GM18502 (cell line): ENCODE results near the gene PVALB.

Experiments
- ATAC-seq: cut with Tn5 transposase; IDR thresholded peaks from one replicate; pipeline ENCODE4 v1.9.1; 2021; ENCODE audit warnings: mild to moderate bottlenecking; ENCODE audit not compliant: unreplicated experiment, poor library complexity

Gene PVALB

DNA sequence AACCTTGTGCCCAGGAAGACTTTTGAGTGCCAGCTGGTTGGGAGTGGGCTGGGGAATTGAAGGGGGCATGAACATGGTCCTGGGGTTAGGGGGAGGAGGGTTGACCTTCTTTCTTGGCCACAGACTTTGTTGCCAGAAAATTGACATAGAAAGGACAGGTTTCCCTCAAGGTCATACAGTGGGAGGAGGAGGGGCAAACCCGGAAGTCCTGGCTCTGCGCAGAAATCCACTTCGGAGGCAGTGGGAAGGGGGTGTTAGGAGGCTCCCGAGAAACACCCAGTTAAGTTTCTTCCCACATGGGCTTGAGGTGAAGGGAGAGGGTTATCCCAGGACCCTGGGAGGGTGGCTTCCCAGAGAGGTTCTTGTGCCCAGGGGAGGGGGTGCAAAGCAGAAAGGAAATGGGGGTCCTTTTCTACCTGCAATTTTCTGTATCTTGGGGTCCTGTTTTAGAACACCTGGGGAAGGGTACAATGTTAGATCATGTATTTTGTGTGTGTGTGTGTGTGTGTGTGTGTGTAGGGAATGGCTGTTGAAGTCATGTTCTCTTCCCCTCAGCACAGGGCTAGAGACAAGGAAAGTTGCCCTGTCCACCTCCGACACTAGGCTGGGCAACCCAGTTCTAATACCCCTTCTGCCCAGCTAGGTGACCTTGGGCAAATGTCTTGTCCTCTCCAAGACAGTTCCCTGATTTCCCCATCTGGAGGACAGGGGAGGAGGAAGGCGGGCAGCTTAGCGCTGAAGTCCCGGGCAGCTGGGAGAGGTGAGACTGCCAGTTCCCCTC is 1.1 kb downstream of the PVALB start:
- no peak for ATAC-seq

DNA sequence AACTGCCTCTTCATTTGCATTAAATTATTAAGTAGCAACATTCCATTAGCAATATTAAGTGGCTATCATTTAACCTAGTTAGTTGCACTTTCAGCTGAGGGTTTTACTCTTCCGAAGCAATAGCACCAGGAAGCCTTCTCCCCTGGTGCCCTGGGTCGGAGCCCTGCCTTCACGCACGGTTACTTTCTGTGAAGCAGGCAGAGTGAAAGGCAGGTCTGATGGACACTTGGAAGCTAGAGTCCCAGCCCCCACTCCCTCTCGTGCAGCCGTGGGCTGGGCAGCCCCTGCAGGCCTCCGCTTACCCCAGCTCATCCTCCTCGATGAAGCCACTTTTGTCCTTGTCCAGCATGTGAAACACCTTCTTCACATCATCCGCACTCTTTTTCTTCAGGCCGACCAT is 2.0 kb downstream of the PVALB start:
- no peak for ATAC-seq

DNA sequence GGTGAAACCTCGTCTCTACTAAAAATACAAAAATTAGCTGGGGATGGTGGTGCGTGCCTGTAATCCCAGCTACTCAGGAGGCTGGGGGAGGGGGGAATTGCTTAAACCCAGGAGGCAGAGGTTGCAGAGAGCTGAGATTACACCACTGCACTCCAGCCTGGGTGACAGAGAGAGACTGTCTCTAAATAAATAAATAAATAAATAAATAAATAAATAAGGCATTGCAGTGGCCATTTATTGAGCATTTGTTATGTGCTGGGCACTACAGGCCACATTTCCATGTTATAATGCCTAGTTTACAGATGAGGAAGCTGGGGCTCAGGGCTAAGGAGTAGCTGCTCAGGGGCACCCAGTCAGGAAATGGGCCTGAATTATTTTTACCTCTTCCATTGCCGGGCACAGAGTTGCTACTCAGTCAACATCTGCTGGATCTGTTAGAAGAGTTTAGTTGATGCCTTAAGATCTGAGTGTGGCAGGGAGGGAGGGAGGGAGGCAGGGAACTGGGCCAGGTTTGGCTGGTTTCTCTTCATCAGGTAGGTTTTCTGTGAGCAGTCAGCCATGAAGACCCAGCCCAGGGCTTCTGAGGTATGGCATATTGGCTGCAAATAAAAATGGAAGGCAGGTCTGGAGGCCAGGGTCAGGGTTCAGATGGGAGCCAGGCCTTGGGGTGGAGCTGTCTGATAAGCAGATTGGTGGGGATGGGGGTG is 5.6 kb downstream of the PVALB start:
- ATAC-seq: no peak

DNA sequence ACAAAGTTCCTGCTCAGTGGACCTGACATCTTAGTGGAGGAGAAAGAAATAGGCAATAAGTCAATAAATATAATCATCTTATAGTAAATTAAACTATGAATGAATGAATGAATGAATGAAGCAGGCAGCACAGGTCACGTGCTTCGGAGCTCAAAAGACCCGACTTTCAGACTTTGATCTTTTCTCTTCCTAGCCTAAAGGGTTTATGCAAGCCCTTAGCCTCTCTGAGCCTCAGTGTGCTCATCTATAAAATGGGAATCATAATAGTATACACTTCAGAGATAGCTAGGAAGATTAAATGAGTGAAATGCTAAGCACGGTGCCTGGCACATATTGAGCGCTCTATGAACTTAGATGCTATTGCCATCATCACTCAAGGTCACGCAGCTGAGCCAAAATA is 7.5 kb downstream of the PVALB start:
- no peak for ATAC-seq

DNA sequence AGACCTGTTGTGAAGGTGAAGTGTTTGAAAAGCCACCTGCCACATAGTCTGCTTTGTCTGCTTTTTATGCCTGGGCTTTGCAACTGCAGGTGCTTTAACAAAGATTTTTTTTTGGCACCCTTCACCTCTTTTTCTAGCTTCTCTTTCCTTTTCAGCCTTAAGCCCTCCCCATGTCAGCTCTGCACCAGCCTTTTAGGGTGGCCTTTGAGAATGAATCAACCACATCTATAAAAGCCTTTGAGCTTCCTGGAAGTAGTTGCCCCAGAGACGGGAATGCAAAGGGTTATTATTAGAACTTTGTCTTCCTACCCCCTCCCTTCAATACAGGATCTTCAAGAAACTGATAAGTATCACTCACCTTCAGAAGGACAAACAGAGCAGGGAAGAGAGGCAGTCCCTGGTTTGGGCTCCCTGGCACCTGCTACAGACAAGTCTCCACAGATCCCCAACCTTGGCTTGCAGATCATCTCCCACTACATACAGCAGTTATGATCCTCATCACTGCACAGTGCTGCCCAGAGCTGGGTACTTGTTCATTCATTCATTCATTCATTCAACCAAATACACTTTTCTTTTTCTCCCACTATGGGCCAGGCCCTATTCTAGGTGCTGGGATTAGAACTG is 8.0 kb downstream of the PVALB start:
- no peak for ATAC-seq

DNA sequence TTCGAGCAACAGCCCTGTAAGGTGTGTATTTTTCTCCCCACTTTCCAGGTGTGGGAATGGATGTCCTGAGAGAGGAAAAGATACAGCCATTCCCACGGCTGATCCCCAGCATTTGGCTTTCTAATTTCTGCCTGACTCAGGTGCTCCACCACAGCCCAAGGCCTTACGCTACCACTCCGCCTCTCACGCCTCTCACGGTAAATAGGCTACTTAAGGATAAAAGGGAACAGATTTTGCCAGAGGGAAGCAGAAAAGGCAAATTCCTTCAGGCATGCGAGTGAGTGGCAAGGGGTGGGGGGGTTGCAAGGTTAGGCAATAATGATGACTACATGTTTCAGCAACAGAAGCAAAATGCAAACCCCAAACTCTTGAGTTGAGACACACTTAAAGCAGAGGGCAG is 9.2 kb downstream of the PVALB start:
- ATAC-seq: no peak

DNA sequence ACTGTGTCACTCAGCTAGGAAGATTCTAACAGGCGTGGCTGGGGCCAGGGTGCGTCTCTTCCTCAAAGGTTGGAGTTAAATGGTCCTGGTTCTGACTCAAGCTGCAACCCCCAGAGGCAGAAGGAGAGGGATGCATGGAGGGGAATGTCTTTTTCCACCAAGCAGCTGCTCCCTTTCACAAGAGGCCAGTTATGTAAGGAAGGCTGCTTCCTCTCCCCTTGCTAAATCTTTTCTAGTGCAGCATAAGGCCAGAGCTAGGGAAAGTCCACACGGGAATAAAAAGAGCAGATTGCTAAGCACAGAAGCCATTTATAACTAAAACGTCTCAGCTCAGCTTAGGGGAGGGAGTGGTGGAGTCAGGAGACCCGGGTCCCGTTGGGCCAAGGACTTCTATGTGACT is 10.0 kb downstream of the PVALB start:
- ATAC-seq: no peak

DNA sequence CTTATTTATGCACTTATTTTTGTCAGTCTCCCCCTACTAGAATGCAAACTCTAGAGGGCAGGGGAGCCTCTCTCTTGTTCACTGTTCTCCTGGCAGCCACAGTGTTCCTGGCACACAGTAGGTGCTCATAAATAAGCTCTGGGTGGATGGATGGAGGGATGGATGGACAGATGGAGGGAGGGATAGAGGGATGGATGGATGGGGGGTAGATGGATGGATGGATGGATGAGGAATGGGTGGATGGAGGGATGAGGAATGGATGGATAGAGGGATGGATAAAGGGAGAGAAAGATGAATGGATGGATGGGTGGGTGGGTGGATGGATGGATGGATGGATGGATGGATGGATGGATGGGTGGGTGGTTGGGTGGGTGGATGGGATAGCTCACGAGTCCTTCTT is 13.5 kb downstream of the PVALB start:
- no peak for ATAC-seq

DNA sequence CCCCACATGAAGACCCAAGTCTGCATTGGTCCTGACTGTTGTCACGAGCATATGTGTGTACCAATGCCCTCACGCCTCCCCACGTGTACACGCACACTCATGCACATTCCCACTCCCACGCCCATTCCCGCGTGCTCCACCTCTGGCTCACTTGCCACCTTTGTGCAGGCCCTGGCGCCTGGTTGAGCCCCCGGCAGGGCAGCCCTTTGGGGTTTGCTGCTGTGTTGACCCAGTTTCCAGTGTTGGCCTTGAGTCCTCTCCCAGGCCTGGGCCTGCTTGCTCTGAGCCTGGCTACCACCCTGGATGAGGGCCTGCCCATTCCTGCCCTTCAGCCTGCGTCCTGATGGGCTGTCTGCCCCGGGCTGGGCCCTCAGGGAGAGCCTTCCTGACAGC is 18.2 kb downstream of the PVALB start:
- ATAC-seq: no peak

DNA sequence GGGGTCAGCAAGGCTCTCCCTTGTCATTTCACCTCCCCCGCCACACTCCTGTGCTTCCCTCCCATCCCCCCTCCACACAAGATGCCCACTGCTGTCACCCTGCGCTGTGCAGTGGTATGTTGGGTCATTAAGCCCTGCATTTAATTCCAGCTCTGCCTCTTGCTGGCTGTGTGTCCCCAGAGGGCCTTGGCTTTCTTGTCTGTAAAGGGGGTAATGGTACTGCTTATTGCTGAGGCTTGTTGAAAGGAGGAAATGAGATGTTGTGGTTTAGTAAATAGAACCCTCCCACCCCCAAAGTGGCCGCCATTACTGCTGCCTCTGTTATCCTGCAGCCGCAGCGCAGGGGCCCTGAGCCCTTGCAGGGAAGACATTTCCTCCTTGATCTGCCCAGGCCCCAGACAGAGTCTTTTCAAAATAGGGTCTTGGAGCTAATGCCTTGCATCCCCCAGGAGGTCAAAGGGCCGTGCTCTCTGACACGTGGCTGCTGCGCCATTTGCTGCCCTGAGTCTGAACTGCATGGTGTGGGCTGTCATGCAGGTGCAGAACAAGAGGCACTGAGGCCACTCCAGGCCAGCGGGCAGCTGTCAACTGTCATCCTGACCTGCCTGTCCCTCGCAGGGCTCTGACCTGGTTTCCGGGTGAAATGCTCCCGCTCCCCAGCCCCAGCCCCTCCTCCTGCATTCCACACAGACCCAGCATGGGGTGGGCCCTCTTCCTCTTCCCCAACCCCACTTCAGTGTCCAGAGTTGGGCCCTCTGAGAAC is 18.7 kb downstream of the PVALB start:
- ATAC-seq: no peak

DNA sequence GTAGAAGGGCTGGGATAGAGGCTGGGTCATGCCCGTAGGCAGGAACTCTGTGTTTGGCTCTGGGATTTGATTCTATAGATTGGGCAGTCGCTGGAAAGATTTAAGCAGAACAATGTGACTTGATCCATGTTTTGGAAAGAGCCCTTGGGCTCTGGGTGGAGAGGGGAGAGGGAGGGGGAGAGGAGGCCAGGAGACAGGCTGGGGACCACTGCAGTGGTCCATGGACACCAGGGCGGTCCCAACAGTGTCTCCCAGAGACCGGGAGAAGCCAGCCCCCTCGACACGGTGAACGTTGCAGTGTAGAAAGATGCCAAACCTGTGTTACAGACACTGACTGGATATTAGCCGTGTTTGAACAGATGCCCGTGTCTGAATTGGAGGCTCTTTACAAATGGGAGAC is 19.5 kb downstream of the PVALB start:
- no peak for ATAC-seq

DNA sequence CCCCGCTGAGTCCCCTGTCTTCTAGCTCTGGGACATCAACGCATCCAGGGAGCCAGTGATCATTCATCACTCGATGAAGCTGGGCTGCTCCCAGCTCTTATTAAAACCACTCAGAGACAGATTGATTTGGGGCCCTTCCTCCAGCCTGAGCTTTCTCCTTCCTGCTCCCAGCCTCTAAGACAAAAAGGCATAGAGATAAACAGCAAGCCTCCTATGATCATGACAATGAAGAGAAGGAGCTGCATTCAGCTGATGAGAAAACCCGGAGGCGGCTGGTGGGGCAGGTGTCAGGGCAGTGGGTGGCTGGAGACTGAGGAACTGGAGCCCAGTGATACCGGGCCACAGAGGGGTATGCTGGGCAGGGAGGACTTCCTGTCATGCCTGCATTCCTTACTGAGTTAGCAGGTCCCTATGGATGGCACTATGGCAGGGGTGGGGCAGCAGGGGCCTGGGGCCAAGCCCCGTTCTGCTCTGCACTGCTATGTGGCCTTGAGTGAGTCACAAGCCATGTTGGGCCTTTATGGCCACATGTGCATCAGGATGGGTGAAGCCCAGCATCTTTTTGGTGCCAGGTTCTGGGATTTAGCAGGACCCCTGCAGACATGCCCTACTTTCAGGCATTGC is 20.2 kb downstream of the PVALB start:
- ATAC-seq: no peak

DNA sequence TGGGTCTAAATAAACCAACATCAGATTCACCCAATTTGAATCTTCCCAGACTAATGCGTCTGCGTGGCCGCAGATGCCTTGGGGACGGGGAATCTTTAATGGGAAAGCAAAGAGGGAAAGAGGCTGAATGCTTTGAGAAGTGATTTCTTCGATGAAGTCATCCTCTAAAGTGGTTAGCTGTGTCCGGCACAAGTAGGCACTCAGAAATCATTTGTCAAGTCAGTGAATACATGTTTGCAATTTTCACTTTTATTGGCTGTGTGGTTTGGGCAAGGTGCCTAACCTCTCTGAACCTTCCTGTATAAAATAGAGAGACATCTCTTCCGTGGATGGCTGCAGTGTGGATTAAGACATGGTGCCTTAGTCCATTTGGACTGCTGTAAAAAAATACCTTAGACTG is 21.2 kb downstream of the PVALB start:
- no peak for ATAC-seq

DNA sequence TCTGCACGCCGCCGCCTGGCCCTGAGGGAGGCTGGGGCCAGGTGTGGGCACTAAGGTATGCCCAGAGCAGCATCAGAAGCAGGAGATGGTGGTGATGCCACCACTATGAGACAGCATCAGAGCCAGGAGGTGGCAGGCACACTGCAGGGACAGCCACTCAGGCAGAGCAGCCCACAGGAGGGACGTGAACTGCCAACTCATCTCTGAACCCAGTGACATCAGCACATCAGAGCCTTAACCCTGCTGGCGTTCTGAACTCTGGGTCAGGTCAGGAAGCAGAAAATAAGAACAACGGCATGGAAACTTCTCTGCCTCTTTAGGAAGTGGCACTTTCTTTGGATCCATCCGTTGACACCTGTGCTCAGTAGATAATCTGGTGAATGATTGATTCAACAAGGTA is 26.2 kb downstream of the PVALB start:
- no peak for ATAC-seq

DNA sequence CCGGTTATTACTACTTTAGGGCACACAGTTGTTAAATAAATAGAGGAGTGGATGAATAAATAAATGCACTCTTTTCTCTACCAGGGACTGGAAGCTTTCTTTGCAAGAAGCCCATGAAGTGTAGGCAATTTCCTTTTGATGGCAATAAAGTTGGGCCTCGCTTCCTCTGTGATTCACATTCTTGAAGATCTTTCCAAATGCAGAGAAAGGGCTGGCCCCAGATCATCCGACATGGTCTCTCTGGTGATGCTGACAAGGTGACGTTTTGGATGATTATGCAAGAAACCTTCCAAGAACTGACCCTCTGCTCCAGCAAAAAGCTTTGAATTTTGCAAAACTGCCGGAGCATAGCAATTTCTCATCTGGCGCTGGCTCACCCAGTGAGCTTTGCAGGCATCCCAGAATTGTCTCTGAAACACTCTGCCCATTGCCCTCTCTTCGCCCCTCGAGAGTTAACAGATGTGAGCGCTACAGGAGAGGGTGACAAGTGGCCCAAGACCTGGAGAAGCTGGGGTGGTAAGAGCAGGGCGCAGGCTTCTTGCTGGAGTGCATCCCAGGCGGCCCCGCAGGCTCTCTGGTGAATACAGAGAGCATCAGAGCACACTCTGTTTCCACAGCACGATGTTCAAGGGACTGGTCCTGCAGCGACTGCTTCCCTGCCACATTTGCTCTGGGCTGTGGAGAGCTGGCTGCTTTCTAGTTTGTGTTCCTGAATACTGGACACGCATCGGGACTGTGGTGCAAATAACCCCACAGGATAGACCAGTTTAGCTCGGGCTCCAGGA is 29.4 kb downstream of the PVALB start:
- no peak for ATAC-seq

DNA sequence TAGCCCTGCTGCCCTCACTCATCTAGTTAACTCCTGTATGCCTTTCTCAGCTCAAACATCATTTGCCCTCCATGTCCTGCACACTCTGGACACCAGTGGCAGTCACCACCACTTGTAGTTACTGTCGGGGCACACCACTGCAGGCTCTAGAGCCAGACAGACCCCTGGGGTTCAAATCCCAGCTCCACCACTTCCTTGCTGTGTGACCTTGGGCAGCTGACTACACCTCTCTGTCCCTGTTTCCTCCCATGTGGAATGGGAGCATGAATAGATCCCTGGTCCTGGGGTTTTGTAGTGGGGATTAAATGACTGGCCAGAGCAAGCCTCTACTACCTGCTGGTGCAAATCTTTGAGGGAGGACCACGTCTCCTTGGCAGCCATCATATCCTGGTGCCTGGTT is 33.1 kb downstream of the PVALB start:
- ATAC-seq: no peak

DNA sequence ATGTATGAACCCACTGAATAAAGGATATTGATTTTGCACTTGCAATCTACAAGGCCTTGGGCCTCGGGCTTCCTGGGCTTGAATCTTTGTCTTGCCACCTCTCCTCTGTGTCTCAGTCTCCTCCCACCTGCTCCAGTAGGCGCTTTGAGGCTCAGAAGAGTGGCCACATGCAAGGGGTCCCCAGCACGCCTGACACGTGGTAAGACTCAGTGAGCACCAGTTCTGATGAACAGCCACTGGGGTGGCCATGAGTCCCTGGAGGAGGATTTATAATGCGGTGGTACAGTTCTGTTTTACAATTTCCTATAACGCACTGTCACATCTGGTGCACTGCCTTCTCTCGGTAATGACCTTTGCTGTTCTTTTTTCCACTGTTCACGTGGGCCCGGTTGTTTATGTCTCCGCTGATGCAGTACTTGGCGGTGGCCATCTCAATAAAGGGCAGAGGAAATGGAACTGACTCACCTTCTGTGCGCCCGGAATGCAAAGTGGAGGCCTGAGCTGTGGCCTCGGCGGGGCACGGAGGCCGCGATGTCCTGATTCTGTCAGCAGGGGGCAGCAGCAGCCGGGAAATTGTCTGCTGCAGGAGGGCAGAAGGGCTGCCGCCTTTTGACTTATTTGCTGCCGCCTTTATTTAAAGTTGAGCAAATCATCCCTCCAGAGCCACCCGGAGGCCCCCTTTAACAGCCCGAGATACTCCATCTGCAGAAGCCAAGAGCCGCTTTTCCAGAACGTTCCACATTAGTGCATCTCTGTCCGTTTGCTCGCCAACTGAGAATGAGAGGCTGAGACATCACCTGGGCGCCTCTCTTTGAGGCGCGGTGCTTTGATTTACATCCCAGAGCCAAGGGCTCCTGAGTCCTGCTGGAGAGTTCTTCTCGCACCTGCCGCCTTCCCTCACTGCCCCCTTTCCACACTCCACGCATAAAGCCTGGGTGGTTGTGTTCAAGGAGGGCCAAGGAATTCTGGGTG is 34.9 kb downstream of the PVALB start:
- ATAC-seq: no peak

DNA sequence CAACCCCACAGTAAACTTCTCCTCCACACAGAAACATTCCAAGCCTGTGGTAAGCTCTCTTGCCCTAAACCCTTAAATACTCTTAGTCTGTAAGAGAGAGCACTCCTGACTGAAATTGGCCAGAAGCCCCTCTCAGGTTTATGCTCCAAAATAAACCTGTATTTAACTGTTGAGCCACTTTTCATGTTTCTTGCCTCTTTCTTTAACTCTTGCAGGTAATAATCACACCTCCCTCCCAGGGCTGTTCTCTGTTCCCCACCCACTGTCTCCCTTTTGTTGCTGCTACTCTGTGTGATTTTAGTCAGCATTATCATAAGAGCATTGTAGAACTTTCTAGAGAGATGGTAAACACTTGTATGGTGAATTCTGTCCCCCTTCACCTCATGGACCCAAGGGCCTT is 38.8 kb downstream of the PVALB start:
- ATAC-seq: no peak

DNA sequence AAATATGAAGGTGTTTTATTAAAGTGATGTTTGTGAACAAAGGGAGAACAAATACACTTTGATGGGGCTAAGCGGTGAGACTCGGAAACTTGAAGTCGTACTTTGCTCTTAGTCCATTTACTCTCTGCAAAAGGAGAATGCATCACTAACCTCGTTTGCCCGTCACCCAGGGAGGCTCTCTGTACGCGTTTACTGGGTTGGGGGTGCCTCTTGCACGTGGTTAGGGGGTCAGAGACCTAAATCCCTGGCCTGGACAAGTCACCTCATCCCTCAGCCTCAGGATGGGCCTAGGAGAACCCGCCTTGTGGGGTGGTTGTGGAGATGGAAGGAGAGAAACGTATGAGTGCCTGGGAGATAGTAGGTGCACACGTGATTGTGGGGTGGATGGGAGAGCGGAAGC is 40.1 kb downstream of the PVALB start:
- no peak for ATAC-seq
